Psoas muscle (tissue), 8 donors: ENCODE results near the gene TRAIP. TPM values are rescaled to one million over a fixed set of nuclear protein-coding genes. Genes with fewer than 3 reads are reported as not detected.

ENCODE experiments used
- ATAC-seq, 4 donors: fragments of 200-7000 bp; cut with Tn5 transposase; one replicate each; pipeline ENCODE4 v1.9.1; 2020; ENCODE audit warnings: moderate library complexity in 3 of 4, mild to moderate bottlenecking in 2 of 4
- DNase-seq, 2 donors: peaks; one replicate each; pipeline ENCODE4 v3.0.0-alpha.2; 2020
- H3K27ac ChIP-seq: fragments of 200-600 bp; one replicate; pipeline ENCODE4 v1.8.0; 2022
- H3K27me3 ChIP-seq, 3 donors: fragments of 200-600 bp in 1 of 3; one replicate each; pipeline versions ENCODE4 v1.6.1 to v1.8.0; 2013 to 2022; ENCODE audit warnings: low read length in 2 of 3, mild to moderate bottlenecking in 2 of 3, moderate library complexity in 1 of 3; ENCODE audit not compliant: insufficient read depth in 3 of 3
- H3K36me3 ChIP-seq, 2 donors: fragments of 200-600 bp in 1 of 2; one replicate each; pipeline versions ENCODE4 v1.6.1 to v1.8.0; 2013 to 2022; ENCODE audit warnings: low read depth in 1 of 2, mild to moderate bottlenecking in 1 of 2, moderate library complexity in 1 of 2; ENCODE audit not compliant: insufficient read depth in 1 of 2
- H3K4me1 ChIP-seq: fragments of 200-600 bp; one replicate; pipeline ENCODE4 v1.8.0; 2022
- H3K4me3 ChIP-seq: fragments of 200-600 bp; one replicate; pipeline ENCODE4 v1.8.0; 2022; ENCODE audit warnings: mild to moderate bottlenecking
- H3K9me3 ChIP-seq: fragments of 200-600 bp; one replicate; pipeline ENCODE4 v1.8.0; 2022
- CTCF ChIP-seq: fragments of 200-600 bp; IDR thresholded peaks from one replicate; pipeline ENCODE4 v1.8.0; 2022; ENCODE audit warnings: antibody characterized with exemption
- WGBS, 3 donors: extraction: QIAGEN DNeasy Blood & Tissue Kit; methylation state at CpG; one replicate each; pipeline versions ENCODE4 v1.1.6 to v1.1.7; 2013; 5-methylcytosine and 5-hydroxymethylcytosine counted together
- intact Hi-C, 2 donors: fragments of 100-400 bp; cut with DNase I; formaldehyde crosslinking; loops; one replicate each; pipeline versions ENCODE4 v1.11.0 to v1.14.2; 2022
- polyA plus RNA-seq, 3 donors: library from polyadenylated mRNA; stranded (reverse); fragments of 200-250 nt; gene quantifications; one replicate each; pipeline ENCODE4 v1.2.3, GENCODE V29; 2013
- total RNA-seq, 4 donors: library from RNA; stranded (reverse); fragmentation: NEBNext Ultra II Directional in 2 of 4; extraction: Animal tissue kit (Norgen Biotek cat#: 25700) in 2 of 4; gene quantifications; one replicate each; pipeline versions ENCODE4 v1.2.1 to v1.2.4, GENCODE V29; 2021 to 2023
- donor health status: healthy with polysubstance abuse.
- donor health status: DM: no; HTN: no; CAD: no; lungs with moderate emphysema.
- donor health status: Bipolar disorder and iron deficiency.
- donor health status: healthy.
- donor health status: DM: yes; HTN: yes; CAD: no.
- donor health status: DM: no; HTN: no; CAD: no.
- donor health status: DM: no; HTN: no; CAD: no.
- donor health status: DM: yes; HTN: yes; CAD: no.

TRAIP gene
- total and polyA plus RNA-seq, 7 donors: 0.36 to 4.6 (median 1.2) TPM

GRCh38 chr3:49865198-49865784 is 8.9 kb upstream of the TRAIP start:
- DNase-seq (no peak), ATAC-seq (peak; percentile 48 to 55 (median 53))
- Histone ChIP-seq H3K9me3 (no peaks in the 10 kb centered on the region), H3K27ac (no peak overlapping the region), H3K4me3 (no peak overlapping the region), H3K4me1 (no peaks in the 10 kb centered on the region), H3K36me3 (no peaks in the 10 kb centered on the region), H3K27me3 (peaks cover 0 to 23% (median 8%) of the 10 kb centered on the region in 3 donors)
- intact Hi-C loops: no loop called here
- no peak for TF ChIP-seq CTCF
- WGBS, 3 donors: 29 to 36% (median 31%) methylated on average over 7 of the region's 7 CpGs

GRCh38 chr3:49864505-49864904 is 8.1 kb upstream of the TRAIP start:
- no peaks in the 10 kb centered on the region for H3K9me3 ChIP-seq
- peaks cover 0 to 15% (median 6%) of the 10 kb centered on the region in 3 donors for H3K27me3 ChIP-seq
- 46 to 55% (median 51%) methylated on average over 5 of the region's 5 CpGs for WGBS, 3 donors
- ATAC-seq: no peak
- TF ChIP-seq CTCF: no peak
- intact Hi-C loops: no loop called here
- DNase-seq: no peak
- no peaks in the 10 kb centered on the region for H3K36me3 ChIP-seq
- H3K27ac ChIP-seq: no peak overlapping the region
- no peaks in the 10 kb centered on the region for H3K4me1 ChIP-seq
- no peak overlapping the region for H3K4me3 ChIP-seq

GRCh38 chr3:49859576-49860305 is 3.4 kb upstream of the TRAIP start:
- WGBS, 3 donors: 83 to 89% (median 83%) methylated on average over 12 of the region's 12 CpGs
- no peak for DNase-seq
- intact Hi-C loops: no loop called here

GRCh38 chr3:49855662-49856061 is 702 bp downstream of the TRAIP start:
- intact Hi-C loops: no loop called here
- TF ChIP-seq CTCF: no peak
- DNase-seq (no peak), ATAC-seq (no peak)
- Histone ChIP-seq H3K9me3 (no peaks in the 10 kb centered on the region), H3K27me3 (no peaks in the 10 kb centered on the region), H3K4me1 (no peaks in the 10 kb centered on the region), H3K27ac (no peak overlapping the region), H3K36me3 (no peaks in the 10 kb centered on the region), H3K4me3 (peak overlapping the region; percentile 79)
- 51 to 65% (median 63%) methylated on average over 5 of the region's 5 CpGs for WGBS, 3 donors

More at GRCh38 chr3:49859576-49860305, 3.4 kb upstream of the TRAIP start:
- no peak for TF ChIP-seq CTCF
- H3K36me3 ChIP-seq: no peaks in the 10 kb centered on the region
- peaks cover 0 to 2% (median 0%) of the 10 kb centered on the region in 3 donors for H3K27me3 ChIP-seq
- no peak for ATAC-seq
- no peaks in the 10 kb centered on the region for H3K4me1 ChIP-seq
- H3K9me3 ChIP-seq: no peaks in the 10 kb centered on the region
- no peak overlapping the region for H3K27ac ChIP-seq
- H3K4me3 ChIP-seq: no peak overlapping the region
